Measurements from ENCODE around the gene PAQR7.

PAQR7 gene

GRCh38 chr1:25905680-25906643 is 30.5 kb upstream of the PAQR7 start, which contains the start of gene STMN1:
TSS of gene STMN1 (minus strand) at chr1:25906419. CDS start at chr1:25904676, 1,743 bp downstream.
- H3K4me1 ChIP-seq (ENCODE audit: low read length): peaks cover 14% of the 10 kb centered on the region
- peak within 1 kb of the TSS; percentile 100 for H3K4me3 ChIP-seq (ENCODE audit: low read length)
- peaks cover 30% of the 10 kb centered on the region for H3K36me3 ChIP-seq (replicated peaks; ENCODE audit: low read depth, low read length)
- H3K9me3 ChIP-seq (ENCODE audit: insufficient read depth, low read length): no peaks in the 10 kb centered on the region
- TF ChIP-seq EZH2phosphoT487 (IDR thresholded peaks at IDR 0.05; ENCODE audit: low read depth) (no peak), CTCF (IDR thresholded peaks at IDR 0.05; ENCODE audit: low read depth, low read length) (no peak)
- H3K4me2 ChIP-seq (ENCODE audit: low read length): peak within 1 kb of the TSS; percentile 88
- H4K20me1 ChIP-seq (ENCODE audit: insufficient read depth, low read length): peaks cover 21% of the 10 kb centered on the region
- peaks cover 41% of the 10 kb centered on the region for H3K79me2 ChIP-seq (ENCODE audit: low read length)
- H3K9ac ChIP-seq (ENCODE audit: low read length): peak within 1 kb of the TSS; percentile 92
- peak within 1 kb of the TSS; percentile 72 for H3K27ac ChIP-seq (ENCODE audit: low read length)
- no peaks in the 10 kb centered on the region for H3K27me3 ChIP-seq (ENCODE audit: low read depth, low read length)
- peak within 1 kb of the TSS; percentile 85 for H2AFZ ChIP-seq (ENCODE audit: low read depth, low read length)

- Histone ChIP-seq H3K4me3 (ENCODE audit: low read length) (peak overlapping the region; percentile 100), H3K79me2 (ENCODE audit: low read length) (peaks cover 41% of the 10 kb centered on the region), H3K27ac (ENCODE audit: low read length) (peak overlapping the region; percentile 72), H3K9ac (ENCODE audit: low read length) (peak overlapping the region; percentile 92), H3K9me3 (ENCODE audit: insufficient read depth, low read length) (no peaks in the 10 kb centered on the region), H3K4me2 (ENCODE audit: low read length) (peak overlapping the region; percentile 85), H2AFZ (ENCODE audit: low read depth, low read length) (no peak overlapping the region), H3K36me3 (replicated peaks; ENCODE audit: low read depth, low read length) (peaks cover 38% of the 10 kb centered on the region), H3K27me3 (ENCODE audit: low read depth, low read length) (no peaks in the 10 kb centered on the region), H4K20me1 (ENCODE audit: insufficient read depth, low read length) (peaks cover 21% of the 10 kb centered on the region), H3K4me1 (ENCODE audit: low read length) (peaks cover 14% of the 10 kb centered on the region)
- TF ChIP-seq EZH2phosphoT487 (IDR thresholded peaks at IDR 0.05; ENCODE audit: low read depth): no peak
- TF ChIP-seq CTCF (IDR thresholded peaks at IDR 0.05; ENCODE audit: low read depth, low read length): no peak
Measured at GRCh38 chr1:25904943-25905679, 29.6 kb upstream of the PAQR7 start.

- no peaks in the 10 kb centered on the region for H3K27me3 ChIP-seq (ENCODE audit: low read depth, low read length)
- H4K20me1 ChIP-seq (ENCODE audit: insufficient read depth, low read length): peaks cover 21% of the 10 kb centered on the region
- H3K4me1 ChIP-seq (ENCODE audit: low read length): peaks cover 14% of the 10 kb centered on the region
- peaks cover 48% of the 10 kb centered on the region for H3K36me3 ChIP-seq (replicated peaks; ENCODE audit: low read depth, low read length)
- no peak overlapping the region for H2AFZ ChIP-seq (ENCODE audit: low read depth, low read length)
- TF ChIP-seq CTCF (IDR thresholded peaks at IDR 0.05; ENCODE audit: low read depth, low read length) (no peak), EZH2phosphoT487 (IDR thresholded peaks at IDR 0.05; ENCODE audit: low read depth) (no peak)
- no peaks in the 10 kb centered on the region for H3K9me3 ChIP-seq (ENCODE audit: insufficient read depth, low read length)
- peaks cover 41% of the 10 kb centered on the region for H3K79me2 ChIP-seq (ENCODE audit: low read length)
- peak overlapping the region; percentile 85 for H3K4me2 ChIP-seq (ENCODE audit: low read length)
- H3K4me3 ChIP-seq (ENCODE audit: low read length): peak overlapping the region; percentile 100
- no peak overlapping the region for H3K9ac ChIP-seq (ENCODE audit: low read length)
- no peak overlapping the region for H3K27ac ChIP-seq (ENCODE audit: low read length)
Measured at GRCh38 chr1:25903986-25904385, 28.5 kb upstream of the PAQR7 start.

GRCh38 chr1:25902462-25902861 is 27.0 kb upstream of the PAQR7 start:
- Histone ChIP-seq H3K4me2 (ENCODE audit: low read length) (no peak overlapping the region), H3K36me3 (replicated peaks; ENCODE audit: low read depth, low read length) (peaks cover 55% of the 10 kb centered on the region), H2AFZ (ENCODE audit: low read depth, low read length) (no peak overlapping the region)

More at GRCh38 chr1:25902462-25902861, 27.0 kb upstream of the PAQR7 start:
- Histone ChIP-seq H3K27me3 (ENCODE audit: low read depth, low read length) (no peaks in the 10 kb centered on the region), H3K4me3 (ENCODE audit: low read length) (no peak overlapping the region), H3K27ac (ENCODE audit: low read length) (no peak overlapping the region), H3K9ac (ENCODE audit: low read length) (no peak overlapping the region), H4K20me1 (ENCODE audit: insufficient read depth, low read length) (peaks cover 21% of the 10 kb centered on the region), H3K79me2 (ENCODE audit: low read length) (peaks cover 41% of the 10 kb centered on the region), H3K4me1 (ENCODE audit: low read length) (peaks cover 14% of the 10 kb centered on the region), H3K9me3 (ENCODE audit: insufficient read depth, low read length) (no peaks in the 10 kb centered on the region)
- TF ChIP-seq EZH2phosphoT487 (IDR thresholded peaks at IDR 0.05; ENCODE audit: low read depth) (no peak), CTCF (IDR thresholded peaks at IDR 0.05; ENCODE audit: low read depth, low read length) (no peak)
